Daoy (cell line): ENCODE measurements around the gene POU3F2. TPM values are rescaled to one million over a fixed set of nuclear protein-coding genes. Genes with fewer than 3 reads are reported as not detected.
A peak's percentile ranks its signal among the peaks of the same experiment; 100 is the strongest.

Experiments used
- DNase-seq: peaks from one replicate; pipeline ENCODE4 v3.0.0-alpha.2; 2015; ENCODE audit warnings: low read depth
- total RNA-seq: library from RNA; depleted of rRNA; stranded (reverse); fragments of >200 nt; shearing (Covaris generic); gene quantifications from 2 replicates; pipeline ENCODE4 v1.2.3, GENCODE V29; 2014; rRNA removed

Gene POU3F2
- total RNA-seq, 1 experiment from 2014 or later, result 0.63 TPM

- no peak for DNase-seq
Observed at GRCh38 chr6:98843271-98844243, 9.2 kb downstream of the POU3F2 start.

GRCh38 chr6:98844244-98845210 lies 10.2 kb downstream of the POU3F2 start:
- no peak for DNase-seq

GRCh38 chr6:98845211-98846020 lies 11.0 kb downstream of the POU3F2 start:
- peak; percentile 89 for DNase-seq

- no peak for DNase-seq
Observed at GRCh38 chr6:98846021-98846380, 11.6 kb downstream of the POU3F2 start.

- no peak for DNase-seq
Observed at GRCh38 chr6:98847416-98847778, 13.0 kb downstream of the POU3F2 start.

GRCh38 chr6:98847779-98848538 lies 13.6 kb downstream of the POU3F2 start:
- no peak for DNase-seq

- DNase-seq, result no peak
Observed at GRCh38 chr6:98848539-98849242, 14.3 kb downstream of the POU3F2 start.

- DNase-seq, result no peak
Observed at GRCh38 chr6:98864497-98864896, 30.1 kb downstream of the POU3F2 start.

- DNase-seq, result peak; percentile 53
Observed at GRCh38 chr6:98871057-98871456, 36.7 kb downstream of the POU3F2 start.

GRCh38 chr6:98871821-98872220 lies 37.4 kb downstream of the POU3F2 start:
- no peak for DNase-seq

GRCh38 chr6:98875375-98875774 lies 41.0 kb downstream of the POU3F2 start:
- DNase-seq, result no peak

- DNase-seq, result no peak
Observed at GRCh38 chr6:98877250-98877649, 42.9 kb downstream of the POU3F2 start.

- DNase-seq, result no peak
Observed at GRCh38 chr6:98880486-98880885, 46.1 kb downstream of the POU3F2 start.

GRCh38 chr6:98885330-98885729 lies 51.0 kb downstream of the POU3F2 start:
- no peak for DNase-seq

- DNase-seq, result no peak
Observed at GRCh38 chr6:98887650-98888049, 53.3 kb downstream of the POU3F2 start.

Other genes with a start within 250 kb of the POU3F2 start
- 4.7 and 8.8 TPM in 2 replicates for gene FBXL4, start 113.4 kb downstream of the POU3F2 start, total RNA-seq